ENCODE results near the gene AAGAB.

The AAGAB gene

DNA sequence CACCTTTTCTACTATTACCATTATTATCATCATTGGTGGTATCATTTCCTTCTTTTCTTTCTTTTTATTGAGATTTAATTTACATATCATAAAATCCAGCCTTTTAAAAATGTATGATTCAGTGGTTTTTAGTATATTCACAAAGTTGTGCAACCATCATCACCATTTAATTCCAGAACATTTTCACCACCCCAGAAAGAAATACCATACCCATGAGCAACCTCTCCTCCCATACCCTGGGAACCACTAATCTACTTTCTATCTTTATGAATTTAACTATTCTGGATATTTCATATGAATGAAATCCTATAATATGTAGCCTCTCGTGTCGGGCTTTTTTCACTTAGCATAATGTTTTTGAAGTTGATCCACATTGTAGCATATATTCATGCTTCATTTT, 29.1 kb downstream of the AAGAB start:
- no peaks in the 10 kb centered on the region for H3K79me2 ChIP-seq (ENCODE audit: low read length)
- no peaks in the 10 kb centered on the region for H3F3A ChIP-seq (ENCODE audit: insufficient read depth, low read length)
- H3K4me1 ChIP-seq (ENCODE audit: low read length) = no peaks in the 10 kb centered on the region
- H3K4me2 ChIP-seq (ENCODE audit: low read depth, low read length) = no peak overlapping the region
- TF ChIP-seq EZH2 (optimal IDR thresholded peaks at IDR 0.05; ENCODE audit: low read depth, low read length) (no peak), EZH2phosphoT487 (IDR thresholded peaks at IDR 0.05; ENCODE audit: low read length) (no peak)
- TF ChIP-seq, protein P1, sequence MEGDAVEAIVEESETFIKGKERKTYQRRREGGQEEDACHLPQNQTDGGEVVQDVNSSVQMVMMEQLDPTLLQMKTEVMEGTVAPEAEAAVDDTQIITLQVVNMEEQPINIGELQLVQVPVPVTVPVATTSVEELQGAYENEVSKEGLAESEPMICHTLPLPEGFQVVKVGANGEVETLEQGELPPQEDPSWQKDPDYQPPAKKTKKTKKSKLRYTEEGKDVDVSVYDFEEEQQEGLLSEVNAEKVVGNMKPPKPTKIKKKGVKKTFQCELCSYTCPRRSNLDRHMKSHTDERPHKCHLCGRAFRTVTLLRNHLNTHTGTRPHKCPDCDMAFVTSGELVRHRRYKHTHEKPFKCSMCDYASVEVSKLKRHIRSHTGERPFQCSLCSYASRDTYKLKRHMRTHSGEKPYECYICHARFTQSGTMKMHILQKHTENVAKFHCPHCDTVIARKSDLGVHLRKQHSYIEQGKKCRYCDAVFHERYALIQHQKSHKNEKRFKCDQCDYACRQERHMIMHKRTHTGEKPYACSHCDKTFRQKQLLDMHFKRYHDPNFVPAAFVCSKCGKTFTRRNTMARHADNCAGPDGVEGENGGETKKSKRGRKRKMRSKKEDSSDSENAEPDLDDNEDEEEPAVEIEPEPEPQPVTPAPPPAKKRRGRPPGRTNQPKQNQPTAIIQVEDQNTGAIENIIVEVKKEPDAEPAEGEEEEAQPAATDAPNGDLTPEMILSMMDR (IDR thresholded peaks at IDR 0.05; ENCODE audit: low read length) = no peak
- no peak overlapping the region for H3K27ac ChIP-seq (ENCODE audit: low read length)
- H3K9me2 ChIP-seq (replicated peaks; ENCODE audit: insufficient read depth, low read length) = no peaks in the 10 kb centered on the region
- no peaks in the 10 kb centered on the region; the same call in 1 of the 2 replicates for H3K36me3 ChIP-seq (replicated peaks; ENCODE audit: insufficient read depth, low read length)
- H3K9ac ChIP-seq (ENCODE audit: low read length) = no peak overlapping the region
- H4K20me1 ChIP-seq (ENCODE audit: insufficient read depth, low read length) = no peaks in the 10 kb centered on the region
- H3K27me3 ChIP-seq (replicated peaks; ENCODE audit: insufficient read depth, low read length) = no peaks in the 10 kb centered on the region
- no peak overlapping the region for H3K4me3 ChIP-seq (ENCODE audit: low read length)
- no peaks in the 10 kb centered on the region for H3K9me3 ChIP-seq (replicated peaks; ENCODE audit: insufficient read depth, low read length)
- no peak for DNase-seq
- no peak overlapping the region for H2AFZ ChIP-seq (ENCODE audit: low read length)

GRCh38 chr15:67224889-67225288, 29.6 kb downstream of the AAGAB start:
- no peaks in the 10 kb centered on the region for H4K20me1 ChIP-seq (ENCODE audit: insufficient read depth, low read length)
- DNase-seq = no peak
- H3K9me3 ChIP-seq (replicated peaks; ENCODE audit: insufficient read depth, low read length) = no peaks in the 10 kb centered on the region
- TF ChIP-seq EZH2 (optimal IDR thresholded peaks at IDR 0.05; ENCODE audit: low read depth, low read length) = no peak
- TF ChIP-seq, protein P1 (IDR thresholded peaks at IDR 0.05; ENCODE audit: low read length) = no peak
- TF ChIP-seq EZH2phosphoT487 (IDR thresholded peaks at IDR 0.05; ENCODE audit: low read length) = no peak
- no peaks in the 10 kb centered on the region for H3K4me1 ChIP-seq (ENCODE audit: low read length)
- H3F3A ChIP-seq (ENCODE audit: insufficient read depth, low read length) = no peaks in the 10 kb centered on the region
- no peaks in the 10 kb centered on the region for H3K27me3 ChIP-seq (replicated peaks; ENCODE audit: insufficient read depth, low read length)
- H3K4me2 ChIP-seq (ENCODE audit: low read depth, low read length) = no peak overlapping the region
- H2AFZ ChIP-seq (ENCODE audit: low read length) = no peak overlapping the region
- no peaks in the 10 kb centered on the region for H3K79me2 ChIP-seq (ENCODE audit: low read length)
- no peak overlapping the region for H3K9ac ChIP-seq (ENCODE audit: low read length)
- no peak overlapping the region for H3K27ac ChIP-seq (ENCODE audit: low read length)
- no peaks in the 10 kb centered on the region for H3K9me2 ChIP-seq (replicated peaks; ENCODE audit: insufficient read depth, low read length)
- H3K36me3 ChIP-seq (replicated peaks; ENCODE audit: insufficient read depth, low read length) = no peaks in the 10 kb centered on the region; the same call in 1 of the 2 replicates
- no peak overlapping the region for H3K4me3 ChIP-seq (ENCODE audit: low read length)

GRCh38 chr15:67219288-67219687, 35.2 kb downstream of the AAGAB start:
- TF ChIP-seq EZH2phosphoT487 (IDR thresholded peaks at IDR 0.05; ENCODE audit: low read length) (no peak), EZH2 (optimal IDR thresholded peaks at IDR 0.05; ENCODE audit: low read depth, low read length) (no peak)
- TF ChIP-seq, protein P1 (IDR thresholded peaks at IDR 0.05; ENCODE audit: low read length) = no peak
- DNase-seq = no peak
- no peak overlapping the region for H3K4me2 ChIP-seq (ENCODE audit: low read depth, low read length)
- H3K9me2 ChIP-seq (replicated peaks; ENCODE audit: insufficient read depth, low read length) = no peaks in the 10 kb centered on the region
- no peaks in the 10 kb centered on the region for H4K20me1 ChIP-seq (ENCODE audit: insufficient read depth, low read length)
- H3K27ac ChIP-seq (ENCODE audit: low read length) = no peak overlapping the region
- H3F3A ChIP-seq (ENCODE audit: insufficient read depth, low read length) = no peaks in the 10 kb centered on the region
- H2AFZ ChIP-seq (ENCODE audit: low read length) = no peak overlapping the region
- H3K4me3 ChIP-seq (ENCODE audit: low read length) = no peak overlapping the region
- H3K9me3 ChIP-seq (replicated peaks; ENCODE audit: insufficient read depth, low read length) = no peaks in the 10 kb centered on the region
- H3K79me2 ChIP-seq (ENCODE audit: low read length) = no peaks in the 10 kb centered on the region
- H3K9ac ChIP-seq (ENCODE audit: low read length) = no peak overlapping the region
- no peaks in the 10 kb centered on the region for H3K27me3 ChIP-seq (replicated peaks; ENCODE audit: insufficient read depth, low read length)
- no peaks in the 10 kb centered on the region; the same call in 1 of the 2 replicates for H3K36me3 ChIP-seq (replicated peaks; ENCODE audit: insufficient read depth, low read length)
- no peaks in the 10 kb centered on the region for H3K4me1 ChIP-seq (ENCODE audit: low read length)
